ENCODE measurements around the gene PEAK1.

PEAK1 gene

GRCh38 chr15:77352887-77353286, 67.0 kb downstream of the PEAK1 start:
- H3K79me2 ChIP-seq (ENCODE audit: insufficient read depth, low read depth): no peaks in the 10 kb centered on the region
- no peak overlapping the region for H2AFZ ChIP-seq (ENCODE audit: low read depth)
- no peak overlapping the region for H3K9ac ChIP-seq
- no peaks in the 10 kb centered on the region for H3K4me1 ChIP-seq (ENCODE audit: low read depth, poor library complexity, severe bottlenecking)
- H3K4me2 ChIP-seq: no peak overlapping the region
- H3K27me3 ChIP-seq (ENCODE audit: insufficient read depth, low read depth): no peaks in the 10 kb centered on the region
- no peak overlapping the region for H3K27ac ChIP-seq
- TF ChIP-seq, protein P1, sequence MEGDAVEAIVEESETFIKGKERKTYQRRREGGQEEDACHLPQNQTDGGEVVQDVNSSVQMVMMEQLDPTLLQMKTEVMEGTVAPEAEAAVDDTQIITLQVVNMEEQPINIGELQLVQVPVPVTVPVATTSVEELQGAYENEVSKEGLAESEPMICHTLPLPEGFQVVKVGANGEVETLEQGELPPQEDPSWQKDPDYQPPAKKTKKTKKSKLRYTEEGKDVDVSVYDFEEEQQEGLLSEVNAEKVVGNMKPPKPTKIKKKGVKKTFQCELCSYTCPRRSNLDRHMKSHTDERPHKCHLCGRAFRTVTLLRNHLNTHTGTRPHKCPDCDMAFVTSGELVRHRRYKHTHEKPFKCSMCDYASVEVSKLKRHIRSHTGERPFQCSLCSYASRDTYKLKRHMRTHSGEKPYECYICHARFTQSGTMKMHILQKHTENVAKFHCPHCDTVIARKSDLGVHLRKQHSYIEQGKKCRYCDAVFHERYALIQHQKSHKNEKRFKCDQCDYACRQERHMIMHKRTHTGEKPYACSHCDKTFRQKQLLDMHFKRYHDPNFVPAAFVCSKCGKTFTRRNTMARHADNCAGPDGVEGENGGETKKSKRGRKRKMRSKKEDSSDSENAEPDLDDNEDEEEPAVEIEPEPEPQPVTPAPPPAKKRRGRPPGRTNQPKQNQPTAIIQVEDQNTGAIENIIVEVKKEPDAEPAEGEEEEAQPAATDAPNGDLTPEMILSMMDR (conservative IDR thresholded peaks at IDR 0.05; ENCODE audit: low read depth, low read length): no peak
- H4K20me1 ChIP-seq (ENCODE audit: insufficient read depth): no peaks in the 10 kb centered on the region
- no peak overlapping the region for H3K4me3 ChIP-seq (IDR thresholded peaks at IDR 0.05; ENCODE audit: insufficient read depth, low read depth, low read length)
- no peaks in the 10 kb centered on the region for H3K36me3 ChIP-seq (ENCODE audit: insufficient read depth)

- H3K9ac ChIP-seq: no peak overlapping the region
- H3K4me1 ChIP-seq (ENCODE audit: low read depth, poor library complexity, severe bottlenecking): no peaks in the 10 kb centered on the region
- no peaks in the 10 kb centered on the region for H4K20me1 ChIP-seq (ENCODE audit: insufficient read depth)
- TF ChIP-seq, protein P1 (conservative IDR thresholded peaks at IDR 0.05; ENCODE audit: low read depth, low read length): no peak
- H3K27ac ChIP-seq: no peak overlapping the region
- no peak overlapping the region for H3K4me3 ChIP-seq (IDR thresholded peaks at IDR 0.05; ENCODE audit: insufficient read depth, low read depth, low read length)
- H3K36me3 ChIP-seq (ENCODE audit: insufficient read depth): no peaks in the 10 kb centered on the region
- no peaks in the 10 kb centered on the region for H3K27me3 ChIP-seq (ENCODE audit: insufficient read depth, low read depth)
- no peak overlapping the region for H3K4me2 ChIP-seq
- H2AFZ ChIP-seq (ENCODE audit: low read depth): no peak overlapping the region
- no peaks in the 10 kb centered on the region for H3K79me2 ChIP-seq (ENCODE audit: insufficient read depth, low read depth)
Measured at GRCh38 chr15:77350792-77351191, 69.1 kb downstream of the PEAK1 start.

GRCh38 chr15:77349666-77350065, 70.2 kb downstream of the PEAK1 start:
- Histone ChIP-seq H3K9ac (no peak overlapping the region), H3K4me3 (IDR thresholded peaks at IDR 0.05; ENCODE audit: insufficient read depth, low read depth, low read length) (no peak overlapping the region), H2AFZ (ENCODE audit: low read depth) (no peak overlapping the region), H3K27ac (no peak overlapping the region), H4K20me1 (ENCODE audit: insufficient read depth) (no peaks in the 10 kb centered on the region), H3K36me3 (ENCODE audit: insufficient read depth) (no peaks in the 10 kb centered on the region), H3K79me2 (ENCODE audit: insufficient read depth, low read depth) (no peaks in the 10 kb centered on the region), H3K4me1 (ENCODE audit: low read depth, poor library complexity, severe bottlenecking) (no peaks in the 10 kb centered on the region), H3K4me2 (no peak overlapping the region), H3K27me3 (ENCODE audit: insufficient read depth, low read depth) (no peaks in the 10 kb centered on the region)
- TF ChIP-seq, protein P1 (conservative IDR thresholded peaks at IDR 0.05; ENCODE audit: low read depth, low read length): no peak

DNA sequence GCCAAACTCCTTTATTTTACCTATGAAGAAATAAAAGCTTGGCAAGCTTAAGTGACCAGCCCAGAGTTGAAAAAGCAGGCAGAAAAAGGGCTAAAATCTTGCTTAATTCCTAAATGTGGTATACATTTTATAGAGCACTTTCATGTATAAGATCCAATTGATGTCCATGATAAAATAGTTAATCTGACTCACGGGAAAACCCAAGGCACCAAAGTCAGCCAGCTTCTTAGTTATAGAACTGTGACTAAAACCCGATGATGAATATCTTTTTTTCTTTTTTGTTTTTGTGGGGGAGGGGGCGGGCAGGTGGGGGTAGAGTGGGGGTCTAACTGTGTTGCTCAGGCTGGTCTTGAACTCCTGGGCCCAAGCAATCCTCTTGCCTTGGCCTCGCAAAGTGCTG, 71.4 kb downstream of the PEAK1 start:
- H3K27me3 ChIP-seq (ENCODE audit: insufficient read depth, low read depth): no peaks in the 10 kb centered on the region
- H3K27ac ChIP-seq: no peak overlapping the region
- H3K4me3 ChIP-seq (IDR thresholded peaks at IDR 0.05; ENCODE audit: insufficient read depth, low read depth, low read length): no peak overlapping the region
- TF ChIP-seq, protein P1 (conservative IDR thresholded peaks at IDR 0.05; ENCODE audit: low read depth, low read length): no peak
- H4K20me1 ChIP-seq (ENCODE audit: insufficient read depth): no peaks in the 10 kb centered on the region
- H2AFZ ChIP-seq (ENCODE audit: low read depth): no peak overlapping the region
- H3K79me2 ChIP-seq (ENCODE audit: insufficient read depth, low read depth): no peaks in the 10 kb centered on the region
- no peaks in the 10 kb centered on the region for H3K36me3 ChIP-seq (ENCODE audit: insufficient read depth)
- no peak overlapping the region for H3K9ac ChIP-seq
- H3K4me1 ChIP-seq (ENCODE audit: low read depth, poor library complexity, severe bottlenecking): no peaks in the 10 kb centered on the region
- H3K4me2 ChIP-seq: no peak overlapping the region

All from KMS-11 (cell line).